GM21786 (cell line): ENCODE measurements around the gene SMNDC1.
A peak's percentile ranks its signal among the peaks of the same experiment; 100 is the strongest.

ENCODE experiments used
- ATAC-seq: cut with Tn5 transposase; IDR thresholded peaks from one replicate; pipeline ENCODE4 v1.9.1; 2021; ENCODE audit not compliant: unreplicated experiment

Gene SMNDC1

DNA sequence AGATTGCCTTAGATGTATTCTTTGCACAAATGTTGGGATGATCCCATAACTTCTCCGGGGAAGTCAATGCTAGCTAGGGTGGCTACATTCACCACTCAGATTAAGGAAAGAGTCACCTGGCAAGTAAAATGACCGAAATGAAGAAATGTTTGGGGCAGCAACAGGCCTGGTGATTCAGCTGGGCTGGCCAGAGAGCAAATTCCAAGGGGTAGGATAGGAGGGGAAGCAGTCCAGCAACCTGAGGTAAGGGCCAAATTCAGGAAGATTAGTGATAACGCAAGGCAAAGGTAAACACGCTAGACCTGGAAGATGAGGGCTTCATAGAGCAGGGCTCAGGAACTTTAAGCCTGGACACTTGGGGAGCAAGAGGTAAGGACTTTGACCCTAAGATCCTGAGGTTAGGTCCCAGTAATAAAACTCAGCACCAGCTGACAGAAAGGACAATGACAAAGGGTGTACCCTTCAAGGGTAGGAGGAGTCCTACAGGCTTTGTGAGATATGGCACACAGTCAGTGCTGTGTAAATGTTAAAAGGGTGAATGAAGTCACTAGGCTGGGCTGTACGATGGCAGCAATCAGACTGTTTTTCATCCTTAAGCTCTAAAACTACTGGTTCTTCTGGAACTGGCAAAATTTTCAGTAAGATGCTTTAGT lies 22.7 kb upstream of the SMNDC1 start:
- ATAC-seq: no peak

- no peak for ATAC-seq
Measured at GRCh38 chr10:110326351-110327032, 21.8 kb upstream of the SMNDC1 start.

- peak; percentile 54 for ATAC-seq
Measured at GRCh38 chr10:110324805-110325280, 20.1 kb upstream of the SMNDC1 start.

- peak; percentile 73 for ATAC-seq
Measured at GRCh38 chr10:110324201-110324804, 19.6 kb upstream of the SMNDC1 start.

GRCh38 chr10:110323503-110323902 lies 18.8 kb upstream of the SMNDC1 start:
- ATAC-seq: no peak

GRCh38 chr10:110321869-110322620 lies 17.3 kb upstream of the SMNDC1 start:
- ATAC-seq: no peak

GRCh38 chr10:110317866-110318850 lies 13.4 kb upstream of the SMNDC1 start:
- ATAC-seq: no peak

DNA sequence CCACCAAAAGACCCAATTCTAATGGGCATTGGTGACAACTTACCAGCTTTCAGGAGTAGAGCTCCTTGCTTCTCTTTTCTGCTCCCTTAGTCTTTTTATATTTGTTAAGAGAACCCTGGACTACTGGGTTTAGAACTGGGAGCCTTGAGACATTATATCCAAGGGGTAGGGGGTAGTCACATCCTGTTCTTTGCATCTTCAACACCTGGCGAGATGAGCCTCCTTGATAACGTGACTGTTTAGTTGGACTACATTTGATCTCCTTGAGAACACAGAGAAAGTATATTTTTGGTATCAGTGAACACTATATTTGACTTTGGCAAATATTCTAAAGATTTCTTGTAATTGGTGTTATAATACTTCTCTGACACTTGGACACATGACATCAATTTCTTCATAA lies 9.0 kb upstream of the SMNDC1 start:
- no peak for ATAC-seq

DNA sequence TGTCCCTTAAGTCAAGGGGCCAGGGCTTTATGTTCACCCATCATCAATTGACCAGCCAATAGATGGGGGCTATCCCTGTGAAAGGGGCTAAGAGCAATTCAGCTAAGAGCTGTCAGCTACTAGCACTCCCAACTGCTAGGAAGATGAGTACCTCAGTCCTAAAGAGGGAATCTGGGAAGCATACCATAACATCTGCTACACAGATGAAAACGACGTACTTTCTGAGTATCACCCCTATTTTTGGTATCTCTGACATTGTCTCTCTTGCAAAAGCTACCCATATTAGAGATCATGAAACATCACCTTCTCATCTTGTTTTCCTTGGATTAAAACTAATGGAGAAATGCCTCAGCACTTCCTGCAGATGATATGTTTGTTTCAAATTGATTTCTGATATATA lies 7.5 kb upstream of the SMNDC1 start:
- ATAC-seq: no peak

- no peak for ATAC-seq
Measured at GRCh38 chr10:110311357-110311949, 6.7 kb upstream of the SMNDC1 start.

DNA sequence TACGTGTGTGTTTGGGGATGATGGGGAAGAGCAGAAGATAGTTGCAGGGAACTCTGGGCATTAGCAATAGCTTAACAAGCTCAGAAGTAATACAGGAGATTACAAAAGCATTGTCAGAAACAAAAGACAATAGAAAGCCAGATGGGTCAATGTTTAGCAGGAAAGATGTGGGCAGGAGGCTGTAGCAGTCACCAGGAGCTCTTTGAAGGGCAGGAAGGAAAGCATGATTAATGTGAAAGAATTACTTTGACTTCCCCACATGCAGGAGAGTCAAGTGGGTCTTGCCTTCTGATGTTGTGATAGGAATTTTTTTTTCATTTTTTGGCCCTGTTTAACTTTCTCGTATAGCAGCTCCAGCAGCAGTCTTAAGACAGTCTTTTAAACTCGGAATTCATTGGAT lies 6.0 kb upstream of the SMNDC1 start:
- ATAC-seq: no peak

GRCh38 chr10:110307805-110308204 lies 3.1 kb upstream of the SMNDC1 start:
- no peak for ATAC-seq

DNA sequence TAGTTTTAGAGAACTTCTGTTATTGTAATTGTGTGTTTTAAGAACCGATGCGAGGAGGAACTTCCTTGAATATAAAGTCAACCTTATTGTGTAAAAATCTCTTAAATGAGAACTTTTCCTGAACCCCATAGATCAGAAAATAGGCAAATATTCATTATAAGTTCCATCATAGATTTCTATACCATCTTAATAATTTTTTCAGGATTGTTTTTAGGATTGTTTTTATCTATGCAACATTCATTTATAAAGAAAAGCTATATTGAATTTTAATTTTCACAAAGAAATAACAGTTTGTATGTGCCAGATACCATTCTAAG lies 1.7 kb upstream of the SMNDC1 start:
- ATAC-seq: no peak

- ATAC-seq: peak; percentile 49
Measured at GRCh38 chr10:110305767-110306451, 1.2 kb upstream of the SMNDC1 start.

DNA sequence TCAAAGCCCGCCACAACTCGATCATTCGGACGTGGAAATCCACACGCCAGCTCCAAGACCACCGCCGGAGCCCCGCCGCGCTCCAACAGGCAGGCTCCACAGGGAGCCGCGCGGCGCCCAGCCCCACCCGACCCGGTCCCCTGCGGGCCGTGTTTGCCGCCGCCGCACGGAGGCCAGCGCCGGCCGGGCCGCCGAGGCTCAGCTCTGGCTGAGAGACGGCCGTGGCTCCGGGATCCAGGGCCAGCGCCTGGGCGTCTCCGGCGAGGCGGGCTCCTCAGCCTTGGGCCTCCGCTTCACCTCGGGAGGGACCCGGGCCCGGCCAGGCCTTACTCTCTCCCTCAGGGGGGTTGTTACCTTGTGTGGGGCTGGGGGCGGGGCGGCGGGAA lies 333 bp downstream of the SMNDC1 start:
- peak; percentile 30 for ATAC-seq

DNA sequence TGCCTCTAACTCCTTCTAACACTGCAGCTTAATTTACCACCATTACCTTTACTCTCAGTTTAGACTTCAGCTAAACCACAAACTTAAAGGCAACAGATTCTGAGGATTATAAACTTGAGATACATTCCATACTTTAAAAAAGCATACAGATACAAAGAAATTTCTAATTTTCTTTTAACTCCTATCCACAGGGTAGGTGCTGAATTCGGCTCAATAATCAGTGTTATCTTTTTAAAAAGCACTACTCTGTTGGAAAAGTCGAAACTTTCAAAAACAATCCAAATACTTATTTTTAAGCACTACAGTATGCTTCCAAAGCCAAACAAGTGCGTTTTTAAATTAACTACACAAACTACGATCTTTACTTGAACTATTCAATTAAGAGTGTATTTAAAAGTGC lies 1.0 kb downstream of the SMNDC1 start:
- no peak for ATAC-seq

DNA sequence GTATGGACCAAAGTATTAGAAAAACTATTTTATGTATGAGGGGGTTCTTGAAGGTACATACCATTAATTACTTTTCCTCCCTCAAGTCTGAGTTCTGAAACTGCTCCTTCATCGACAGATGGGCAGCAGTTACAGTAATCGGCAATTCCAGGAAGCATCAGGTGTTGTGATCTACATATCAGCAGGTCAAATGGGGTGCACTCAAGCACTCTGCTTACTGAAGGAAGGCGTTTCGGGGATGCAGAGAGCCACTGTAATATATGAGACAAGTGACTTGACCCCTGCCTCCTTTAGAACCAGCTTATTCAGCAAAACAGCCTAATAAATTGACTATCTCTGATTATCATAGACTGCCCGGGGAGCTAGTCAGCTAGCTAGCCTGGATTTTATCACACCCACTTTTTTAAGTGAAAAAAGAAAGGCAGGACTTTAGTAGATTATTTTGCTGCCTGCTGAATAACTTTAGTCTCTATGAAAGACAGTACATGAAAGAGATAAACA lies 4.2 kb downstream of the SMNDC1 start:
- ATAC-seq: no peak

DNA sequence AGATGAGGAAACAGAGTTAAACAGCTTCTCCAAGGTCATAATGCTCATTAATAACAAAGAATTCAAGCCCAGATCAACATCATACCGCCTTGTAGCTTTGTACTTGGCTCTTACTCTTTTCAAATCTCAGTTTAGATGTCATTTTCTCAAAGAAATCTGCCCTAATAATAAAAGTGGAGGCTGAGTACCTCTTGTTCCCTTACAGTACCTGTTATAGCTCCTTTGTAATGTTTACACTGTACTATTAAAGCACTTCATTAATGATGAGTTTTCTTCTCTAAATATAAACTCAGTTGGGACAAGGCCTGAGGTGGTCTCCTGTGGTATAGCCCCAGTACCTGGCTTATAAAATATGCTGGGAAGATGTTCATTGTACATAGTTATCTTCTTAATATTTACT lies 7.8 kb downstream of the SMNDC1 start:
- ATAC-seq: no peak

DNA sequence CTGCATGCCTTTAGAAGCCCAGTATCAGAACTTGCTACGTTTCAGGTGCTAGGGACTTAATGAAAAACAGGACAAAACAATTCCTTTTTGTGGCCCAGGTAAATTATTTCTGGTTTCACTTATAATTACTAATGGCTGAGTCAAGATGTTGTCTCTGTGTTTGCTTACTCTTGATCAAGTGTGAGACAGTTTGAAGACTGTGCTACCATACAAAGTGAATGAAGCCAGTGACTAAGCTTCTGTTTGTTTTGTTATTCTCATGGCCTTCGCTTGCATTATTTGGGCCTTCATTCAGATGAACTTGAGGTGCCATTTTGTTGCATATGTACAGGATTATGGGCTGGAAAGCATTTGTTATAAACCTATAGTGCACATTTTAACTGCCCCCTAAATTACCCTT lies 17.9 kb downstream of the SMNDC1 start:
- no peak for ATAC-seq
